OCI-LY1 (cell line): ENCODE measurements around the gene HMGN4.
A peak's percentile ranks its signal among the peaks of the same experiment; 100 is the strongest.

ENCODE experiments used
- H2AFZ ChIP-seq: fragments of 200-600 bp; sonication (generic), shearing (Covaris generic); 2 replicates; pipeline ENCODE4 v1.6.0; 2014; ENCODE audit warnings: antibody characterized with exemption, mild to moderate bottlenecking, low read length
- H3F3A ChIP-seq: fragments of 200-600 bp; sonication (generic), shearing (Covaris generic); 2 replicates; pipeline ENCODE4 v1.6.0; 2014; ENCODE audit warnings: mild to moderate bottlenecking, antibody characterized with exemption, low read length, moderate library complexity; ENCODE audit not compliant: insufficient read depth
- H3K27ac ChIP-seq: fragments of 200-600 bp; sonication (generic); 2 replicates; pipeline ENCODE4 v1.5.1; 2014; ENCODE audit warnings: low read length, mixed run types, mild to moderate bottlenecking, low read depth; ENCODE audit not compliant: poor library complexity, severe bottlenecking
- H3K27me3 ChIP-seq: fragments of 200-600 bp; sonication (generic); 2 replicates; pipeline ENCODE4 v1.6.0; 2014; ENCODE audit warnings: antibody characterized with exemption, mild to moderate bottlenecking, low read length, moderate library complexity; ENCODE audit not compliant: insufficient read depth
- H3K36me3 ChIP-seq: fragments of 200-600 bp; sonication (generic); 2 replicates; pipeline ENCODE4 v1.6.1; 2014; ENCODE audit warnings: mild to moderate bottlenecking, antibody characterized with exemption, low read length, moderate library complexity, mixed read lengths; ENCODE audit not compliant: insufficient read depth
- H3K4me1 ChIP-seq: fragments of 200-600 bp; sonication (generic); 2 replicates; pipeline ENCODE4 v1.5.1; 2014; ENCODE audit warnings: mild to moderate bottlenecking, low read length, moderate library complexity; ENCODE audit not compliant: insufficient read depth, severe bottlenecking
- H3K4me2 ChIP-seq: fragments of 200-600 bp; sonication (generic), shearing (Covaris generic); 2 replicates; pipeline ENCODE4 v1.6.1; 2014; ENCODE audit warnings: low read length
- H3K4me3 ChIP-seq: fragments of 200-600 bp; sonication (generic); 2 replicates; pipeline ENCODE4 v1.5.1; 2014; ENCODE audit warnings: low read length, low read depth, mild to moderate bottlenecking, mixed read lengths; ENCODE audit not compliant: poor library complexity, severe bottlenecking
- H3K79me2 ChIP-seq: fragments of 200-600 bp; shearing (Covaris generic); 2 replicates; pipeline ENCODE4 v1.6.1; 2016; ENCODE audit warnings: mixed run types, low read length, mixed read lengths; ENCODE audit not compliant: insufficient read depth
- H3K9ac ChIP-seq: fragments of 200-600 bp; sonication (generic), shearing (Covaris generic); 2 replicates; pipeline ENCODE4 v1.6.1; 2014; ENCODE audit warnings: mild to moderate bottlenecking, low read length, mixed read lengths
- H3K9me2 ChIP-seq: fragments of 200-600 bp; sonication (generic), shearing (Covaris generic); 2 replicates; pipeline ENCODE4 v1.6.1; 2014; ENCODE audit warnings: low read depth, mild to moderate bottlenecking, low read length, mixed read lengths
- H3K9me3 ChIP-seq: fragments of 200-600 bp; shearing (Covaris generic); 2 replicates; pipeline ENCODE4 v1.6.1; 2014; ENCODE audit warnings: low read length, mixed read lengths
- H4K20me1 ChIP-seq: fragments of 200-600 bp; sonication (generic), shearing (Covaris generic); 2 replicates; pipeline ENCODE4 v1.6.0; 2016; ENCODE audit warnings: mild to moderate bottlenecking, low read length; ENCODE audit not compliant: insufficient read depth
- CTCF ChIP-seq: fragments of 200-600 bp; sonication (generic), shearing (Covaris generic); IDR thresholded peaks from 2 replicates; pipeline ENCODE4 v1.5.1; 2017; ENCODE audit warnings: mild to moderate bottlenecking, antibody characterized with exemption, low read length, moderate library complexity, mixed read lengths
- EZH2 ChIP-seq: fragments of 200-600 bp; sonication (generic), shearing (Covaris generic); IDR thresholded peaks from 2 replicates; pipeline ENCODE4 v1.8.0; 2017; ENCODE audit warnings: borderline replicate concordance, mixed run types, mild to moderate bottlenecking, antibody characterized with exemption, low read length, moderate library complexity, mixed read lengths

HMGN4 gene

GRCh38 chr6:26594730-26595632 is 56.8 kb downstream of the HMGN4 start:
- Histone ChIP-seq H4K20me1 (no peaks in the 10 kb centered on the region), H3K9me3 (no peaks in the 10 kb centered on the region), H3K27ac (no peak overlapping the region), H3K9ac (peak overlapping the region; percentile 89; the same call in 1 of the 2 replicates), H3K36me3 (peaks cover 20% of the 10 kb centered on the region), H3K9me2 (no peaks in the 10 kb centered on the region; the same call in 1 of the 2 replicates), H3K4me1 (peaks cover 19% of the 10 kb centered on the region), H3K4me3 (peak overlapping the region; percentile 87), H3K79me2 (peaks cover 13% of the 10 kb centered on the region), H3F3A (no peaks in the 10 kb centered on the region), H2AFZ (no peak overlapping the region; the same call in 1 of the 2 replicates), H3K27me3 (no peaks in the 10 kb centered on the region), H3K4me2 (peak overlapping the region; percentile 90)
- TF ChIP-seq CTCF (no peak), EZH2 (no peak)

GRCh38 chr6:26595669-26596269 is 57.6 kb downstream of the HMGN4 start:
- H3K9me2 ChIP-seq = no peaks in the 10 kb centered on the region; the same call in 1 of the 2 replicates
- H3F3A ChIP-seq = no peaks in the 10 kb centered on the region
- peak overlapping the region; percentile 87 for H3K4me3 ChIP-seq
- peaks cover 24% of the 10 kb centered on the region for H3K36me3 ChIP-seq
- H4K20me1 ChIP-seq = no peaks in the 10 kb centered on the region
- no peaks in the 10 kb centered on the region for H3K27me3 ChIP-seq
- H3K4me1 ChIP-seq = peaks cover 19% of the 10 kb centered on the region
- H3K79me2 ChIP-seq = peaks cover 13% of the 10 kb centered on the region
- H2AFZ ChIP-seq = no peak overlapping the region; the same call in 1 of the 2 replicates
- H3K9ac ChIP-seq = peak overlapping the region; percentile 89
- no peak overlapping the region for H3K27ac ChIP-seq
- TF ChIP-seq CTCF = peak; percentile 94
- TF ChIP-seq EZH2 = no peak
- no peaks in the 10 kb centered on the region for H3K9me3 ChIP-seq
- peak overlapping the region; percentile 90 for H3K4me2 ChIP-seq
